Astrocyte (in vitro differentiated cells and primary cell): ENCODE results near the gene IFNGR2.

Source experiments
- CTCF ChIP-seq: IDR thresholded peaks from 2 replicates; pipeline ENCODE4 v1.5.1; 2011; ENCODE audit warnings: low read depth, mild to moderate bottlenecking, inconsistent platforms, low read length, moderate library complexity; ENCODE audit not compliant: insufficient read depth
- EZH2 ChIP-seq: IDR thresholded peaks from 2 replicates; pipeline ENCODE4 v1.6.1; 2012; ENCODE audit warnings: mild to moderate bottlenecking, low read length, inconsistent platforms; ENCODE audit not compliant: insufficient read depth

GRCh38 chr21:33397717-33398116 lies 5.5 kb upstream of the IFNGR2 start:
- TF ChIP-seq CTCF (no peak), EZH2 (no peak)
